ENCODE results near the gene NPIPB2.
"Not testable (repeated sequence)": the region's sequence is repeated elsewhere in the genome, so short reads cannot be mapped to it uniquely, and the experiment has no call there.

NPIPB2 gene

DNA sequence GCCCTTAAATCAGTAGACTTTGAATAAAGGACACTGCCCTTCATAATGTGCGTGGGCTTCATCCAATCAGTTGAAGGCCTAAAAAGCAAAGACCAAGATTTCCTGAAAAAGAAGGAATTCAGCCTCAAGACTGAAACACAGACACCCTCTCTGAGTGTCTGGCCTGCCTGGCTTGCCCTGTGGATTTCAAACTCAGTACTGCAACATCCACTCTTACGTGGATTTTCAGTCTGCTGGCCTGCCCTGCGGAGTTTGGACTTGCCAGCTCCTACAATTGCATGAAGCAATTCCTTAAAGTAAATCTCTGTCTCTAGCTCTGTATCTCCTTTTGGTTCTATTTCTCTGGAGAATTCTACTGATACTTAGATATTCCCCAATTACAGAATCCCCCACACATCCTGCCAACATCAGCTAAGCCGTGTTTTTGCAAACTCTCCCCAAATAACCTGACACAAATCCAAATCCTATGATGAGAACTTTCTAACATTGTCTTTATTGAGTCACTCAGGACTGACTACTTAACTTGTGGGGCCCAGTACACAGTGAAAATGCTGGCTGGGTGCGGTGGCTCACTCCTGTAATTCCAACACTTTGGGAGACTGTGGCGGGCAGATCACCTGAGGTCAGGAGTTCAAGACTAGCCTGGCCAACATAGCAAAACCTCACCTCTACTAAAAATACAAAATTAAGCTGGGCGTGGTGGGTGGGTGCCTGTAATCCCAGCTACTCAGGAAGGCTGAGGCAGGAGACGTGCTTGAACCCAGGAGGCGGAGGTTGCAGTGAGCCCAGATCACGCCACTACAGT is 15.9 kb upstream of the NPIPB2 start:
- DNase-seq (ENCODE audit: low spot score) = no peak

DNA sequence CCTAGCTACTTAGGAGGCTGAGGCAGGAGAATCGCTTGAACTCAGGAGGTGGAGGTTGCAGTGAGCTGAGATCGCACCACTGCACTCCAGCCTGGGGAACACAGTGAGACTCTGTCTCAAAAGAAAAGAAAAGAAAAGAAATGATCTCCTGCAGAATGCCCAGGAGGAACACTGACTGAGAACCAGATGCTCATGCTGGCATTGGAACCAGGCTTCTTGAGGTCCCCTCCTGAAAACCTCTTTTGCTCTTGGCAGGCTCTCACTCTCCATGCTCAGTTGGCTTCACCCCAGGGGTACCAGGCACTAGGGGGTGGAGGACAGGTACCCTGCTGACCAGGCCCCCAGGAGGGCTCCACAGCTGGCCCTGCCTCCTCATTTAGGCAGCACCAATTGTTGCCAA is 14.7 kb upstream of the NPIPB2 start:
- DNase-seq (ENCODE audit: low spot score) = no peak

GRCh38 chr16:11955713-11956123 is 13.9 kb upstream of the NPIPB2 start:
- no peak for DNase-seq (ENCODE audit: low spot score)

DNA sequence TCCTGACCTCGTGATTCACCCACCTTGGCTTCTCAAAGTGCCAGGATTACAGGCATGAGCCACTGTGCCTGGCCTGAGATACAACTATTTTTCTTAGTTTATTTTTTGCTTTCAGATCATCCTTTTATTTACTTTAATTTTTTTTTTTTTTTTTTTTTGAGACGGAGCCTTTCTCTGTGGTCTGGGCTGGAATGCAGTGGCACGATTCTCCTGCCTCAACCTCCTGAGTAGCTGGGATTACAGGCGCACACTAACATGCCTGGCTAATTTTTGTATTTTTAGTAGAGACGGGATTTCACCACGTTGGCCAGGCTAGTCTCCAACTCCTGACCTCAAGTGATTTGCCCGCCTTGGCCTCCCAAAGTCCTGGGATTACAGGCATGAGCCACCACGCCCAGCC is 11.7 kb upstream of the NPIPB2 start:
- not testable (repeated sequence) for DNase-seq (ENCODE audit: low spot score)

DNA sequence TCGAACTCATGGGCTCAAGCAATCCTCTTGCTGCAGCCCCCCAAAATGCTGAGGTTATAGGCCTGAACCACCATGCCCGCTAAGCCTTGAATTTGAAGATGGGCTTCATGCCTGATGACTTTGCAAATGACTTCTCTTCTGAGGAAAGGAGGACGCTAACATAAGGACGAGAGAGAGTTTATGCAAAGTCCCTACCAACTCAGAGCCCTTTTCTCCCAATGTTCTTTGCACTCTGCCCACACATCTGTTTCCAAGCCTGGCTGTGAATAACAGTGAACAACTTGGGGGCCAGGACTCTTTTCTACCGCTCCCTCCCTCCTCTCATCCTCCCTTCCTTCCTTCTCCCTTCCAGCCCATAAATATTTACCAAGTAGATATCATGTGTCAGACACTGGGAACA is 8.5 kb upstream of the NPIPB2 start:
- DNase-seq (ENCODE audit: low spot score) = no peak

- DNase-seq (ENCODE audit: low spot score) = no peak
These were observed 7.7 kb upstream of the NPIPB2 start for GRCh38 chr16:11949527-11949926.

DNA sequence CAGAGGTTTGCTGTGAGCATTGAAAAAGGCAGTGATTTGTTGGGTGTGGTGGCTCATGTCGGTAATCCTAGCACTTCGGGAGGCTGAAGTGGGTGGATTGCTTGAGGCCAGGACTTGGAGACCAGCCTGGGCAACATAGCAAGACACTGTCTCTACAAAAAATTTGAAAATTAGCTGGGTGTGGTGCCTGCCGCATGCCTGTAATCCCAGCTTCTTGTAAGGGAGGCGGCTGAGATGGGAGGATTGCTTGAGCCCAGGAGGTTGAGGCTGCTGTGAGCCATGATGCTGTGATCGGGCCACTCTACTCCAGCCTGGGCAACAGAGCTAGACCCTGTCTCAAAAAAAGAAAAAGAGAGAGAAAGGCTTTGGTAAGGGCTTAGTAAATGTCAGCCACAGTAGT is 7.0 kb upstream of the NPIPB2 start:
- no peak for DNase-seq (ENCODE audit: low spot score)

DNA sequence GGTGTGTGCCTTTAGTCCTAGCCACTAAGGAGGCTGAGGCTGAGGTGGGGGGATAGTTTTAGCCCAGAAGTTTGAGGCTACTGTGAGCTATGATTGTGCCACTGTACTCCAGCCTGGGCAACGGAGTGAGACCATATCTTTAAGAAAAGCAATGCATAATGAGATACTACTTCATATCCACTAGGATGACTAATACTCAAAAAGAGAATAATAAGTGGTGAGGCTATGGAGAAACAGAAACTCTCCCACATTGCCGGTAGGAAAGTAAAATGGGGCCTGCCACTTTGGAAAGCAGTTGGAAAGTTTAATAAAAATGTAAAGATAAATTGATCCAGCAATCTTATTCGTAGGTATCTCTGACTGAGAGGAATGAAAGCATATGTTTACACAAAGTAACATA is 4.6 kb upstream of the NPIPB2 start:
- DNase-seq (ENCODE audit: low spot score) = no peak

- not testable (repeated sequence) for DNase-seq (ENCODE audit: low spot score)
These were observed 14.5 kb downstream of the NPIPB2 start for GRCh38 chr16:11927350-11927749.

DNA sequence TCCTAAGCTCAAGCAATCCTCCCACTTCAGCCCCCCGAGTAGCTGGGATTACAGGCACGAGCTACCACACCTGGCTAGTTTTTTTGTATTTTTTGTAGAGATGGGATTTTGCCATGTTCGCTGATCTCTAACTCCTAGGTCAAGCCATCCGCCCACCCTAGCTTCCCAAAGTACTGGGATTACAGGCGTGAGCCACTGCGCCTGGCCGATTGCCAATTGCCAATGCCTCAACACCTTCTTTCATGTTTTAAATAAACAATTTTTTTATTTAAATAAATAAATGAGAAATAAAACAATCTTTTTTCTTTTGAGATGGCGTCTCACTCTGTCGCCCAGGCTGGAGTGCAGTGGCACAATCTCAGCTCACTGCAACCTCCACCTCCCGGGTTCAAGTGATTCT is 17.8 kb downstream of the NPIPB2 start:
- not testable (repeated sequence) for DNase-seq (ENCODE audit: low spot score)

- no peak for DNase-seq (ENCODE audit: low spot score)
These were observed 25.1 kb downstream of the NPIPB2 start for GRCh38 chr16:11916524-11917285.

DNA sequence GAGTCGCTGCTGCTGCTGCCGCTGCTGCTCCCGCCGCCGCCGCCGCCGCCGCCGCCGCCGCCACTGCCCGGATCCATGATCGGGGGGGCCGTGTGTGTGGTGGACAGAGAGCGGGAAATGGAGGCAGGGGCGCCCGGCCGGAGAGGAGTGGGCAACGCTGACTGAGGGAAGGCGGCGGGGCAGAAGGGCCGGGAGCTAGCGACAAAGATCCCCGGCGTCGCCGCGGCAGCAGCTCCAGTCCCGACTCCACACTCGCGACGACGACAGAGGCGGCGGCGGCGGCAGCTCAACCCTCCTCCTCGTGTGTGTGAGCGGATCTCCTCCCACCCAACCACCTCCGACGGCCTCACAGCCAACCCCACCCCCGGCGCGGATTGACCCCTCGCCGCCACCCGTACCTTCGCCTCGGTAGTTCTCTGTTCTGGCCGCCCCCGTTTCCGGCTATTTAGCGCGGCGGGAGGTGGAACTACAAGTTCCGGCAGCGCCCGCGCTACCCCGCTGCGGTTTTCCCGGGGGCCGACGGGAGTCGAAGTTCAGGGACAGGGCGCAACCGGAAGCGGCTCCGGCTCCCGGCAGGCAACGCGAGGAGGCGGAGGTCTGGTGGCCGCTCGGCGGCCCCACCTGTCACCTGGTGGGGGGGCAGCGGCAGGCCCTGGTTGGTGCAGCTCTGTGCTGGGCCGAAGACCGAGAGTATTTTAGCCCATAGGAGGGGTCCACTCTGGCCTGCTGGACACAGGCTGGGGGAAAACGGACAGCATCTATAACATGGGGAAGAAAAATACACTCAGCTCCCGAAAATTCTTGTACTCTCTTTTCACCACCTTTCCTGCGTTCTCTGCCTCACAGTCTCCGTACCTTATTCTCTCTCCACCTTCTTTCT is 26.0 kb downstream of the NPIPB2 start, which contains the start of gene GSPT1:
Gene GSPT1, minus strand, starts transcription at position 313 of the 880 bp plus-strand sequence. Its CDS starts 236 bp downstream, at position 77.
- DNase-seq (ENCODE audit: low spot score) = peak; percentile 98

DNA sequence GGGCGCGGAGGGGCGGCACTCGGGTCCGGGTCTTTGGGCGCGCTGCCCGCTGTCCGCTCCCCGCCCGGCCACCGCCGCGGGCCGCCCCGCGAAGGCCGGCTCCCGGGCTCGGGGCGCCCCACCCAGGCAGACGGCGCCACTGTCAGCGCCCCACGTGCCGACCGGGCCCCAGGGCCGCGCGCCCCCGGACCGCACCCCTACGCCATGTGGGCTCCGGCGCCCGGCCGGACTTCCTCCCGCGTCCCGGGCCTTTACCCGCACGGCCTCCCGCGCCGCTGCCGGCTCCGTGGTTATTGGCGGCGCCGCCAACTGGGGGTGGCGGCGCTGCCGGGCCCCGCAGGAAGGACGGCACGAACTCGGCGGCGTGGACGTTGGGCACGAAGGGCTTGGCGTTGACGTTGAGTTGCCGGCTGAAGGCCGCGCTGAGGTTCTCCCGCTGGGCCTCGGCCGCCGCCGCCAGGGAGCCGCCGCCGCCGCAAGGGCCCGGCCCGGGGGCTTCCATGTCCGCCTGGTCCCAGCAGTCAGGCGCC is 26.7 kb downstream of the NPIPB2 start:
- DNase-seq (ENCODE audit: low spot score) = peak; percentile 2

GRCh38 chr16:11914210-11915113 is 27.4 kb downstream of the NPIPB2 start:
- DNase-seq (ENCODE audit: low spot score) = peak; percentile 21

DNA sequence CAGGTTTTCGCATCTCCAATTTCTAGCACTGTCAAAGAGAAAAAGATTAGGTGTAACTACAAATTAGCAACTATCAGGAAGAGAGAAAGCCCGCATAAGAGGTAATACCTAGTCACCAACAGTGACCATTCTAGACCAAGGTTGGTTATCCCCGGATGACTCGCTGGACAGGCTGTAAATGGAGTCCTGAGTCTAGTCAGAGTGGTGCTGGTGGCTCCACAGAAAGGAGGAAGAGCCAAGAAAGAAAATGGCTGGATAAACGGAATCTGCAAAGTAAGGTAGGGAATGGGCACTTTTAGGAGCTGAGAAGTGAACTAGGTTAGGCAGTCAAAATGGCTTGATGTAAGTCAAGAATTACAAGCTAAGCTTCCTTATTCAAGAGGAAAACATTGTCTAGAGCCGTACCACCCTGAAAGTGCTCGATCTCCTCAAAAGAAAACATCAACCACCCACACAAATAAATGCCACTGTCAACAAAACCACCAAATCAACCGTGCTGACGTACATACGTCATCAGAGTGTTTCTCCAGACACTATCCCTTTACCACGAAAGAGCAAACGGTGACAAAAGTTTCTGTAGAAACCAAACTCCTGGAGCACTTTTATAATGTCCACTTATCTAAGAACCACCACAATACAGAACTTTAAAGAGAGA is 28.3 kb downstream of the NPIPB2 start:
- peak; percentile 25 for DNase-seq (ENCODE audit: low spot score)

DNA sequence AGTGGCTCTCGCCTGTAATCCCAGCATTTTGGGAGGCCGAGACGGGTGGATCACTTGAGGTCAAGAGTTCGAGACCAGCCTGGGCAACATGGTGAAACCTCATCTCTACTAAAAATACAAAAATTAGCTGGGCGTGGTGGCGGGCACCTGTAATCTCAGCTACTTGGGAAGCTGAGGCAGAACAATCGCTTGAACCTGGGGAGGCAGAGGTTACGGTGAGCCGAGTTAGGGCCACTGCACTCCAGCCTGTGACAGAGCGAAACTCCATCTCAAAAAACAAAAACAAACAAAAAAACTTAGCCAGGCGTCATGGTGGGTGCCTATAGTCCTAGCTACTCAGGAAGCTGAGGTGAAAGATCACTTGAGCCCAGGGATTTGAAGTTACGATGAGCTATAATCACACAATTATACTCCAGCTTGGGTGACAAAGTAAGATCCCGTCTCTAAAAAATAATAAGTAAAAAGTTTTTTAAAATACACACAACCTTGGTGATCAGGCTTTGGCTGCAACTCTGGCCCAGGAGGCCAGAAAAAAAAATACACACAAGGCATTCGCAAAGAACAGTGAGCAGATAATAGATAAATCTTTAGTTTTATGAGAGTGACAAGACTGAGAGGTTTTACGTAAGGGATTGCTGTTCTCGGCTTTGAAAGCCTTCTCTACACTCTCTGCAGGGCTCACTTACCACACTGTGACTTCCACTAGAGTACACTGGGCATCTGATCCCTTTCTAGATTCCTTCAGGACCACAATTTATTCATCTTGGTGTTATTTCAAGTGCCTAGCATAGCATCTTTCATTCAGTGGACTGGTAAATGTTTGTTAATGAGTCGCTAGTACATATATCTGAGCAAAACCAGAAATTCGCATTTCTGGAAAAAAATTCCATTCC is 31.9 kb downstream of the NPIPB2 start:
- DNase-seq (ENCODE audit: low spot score) = no peak

- no peak for DNase-seq (ENCODE audit: low spot score)
These were observed 34.5 kb downstream of the NPIPB2 start for GRCh38 chr16:11907160-11907970.

DNA sequence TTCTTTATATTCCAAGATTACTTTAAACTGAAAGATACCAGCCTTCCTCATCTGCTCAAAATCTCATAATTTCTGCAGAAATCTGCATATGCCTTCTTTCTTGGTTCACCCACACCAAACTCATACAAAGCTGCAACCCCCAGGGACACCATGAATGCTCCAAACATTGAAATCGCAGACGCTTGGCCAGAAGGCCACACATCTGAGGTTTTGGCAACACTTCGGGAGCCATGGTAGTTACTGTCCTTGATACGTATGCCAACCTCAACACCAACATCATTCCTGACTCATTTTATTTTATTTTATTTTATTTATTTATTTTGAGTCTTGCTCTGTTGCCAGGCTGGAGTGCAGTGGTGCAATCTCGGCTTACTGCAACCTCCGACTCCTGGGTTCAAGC is 37.9 kb downstream of the NPIPB2 start:
- no peak for DNase-seq (ENCODE audit: low spot score)

All from CD4-positive, alpha-beta T cell treated with Interleukin-6 at 100 ng/mL for 8 hours (primary cell).